ENCODE measurements around the gene EIF4G3. TPM values are rescaled to one million over a fixed set of nuclear protein-coding genes. Genes with fewer than 3 reads are reported as not detected.

Gene EIF4G3
- polyA plus RNA-seq, 1 donor (not counting 4 experiments of a cell fraction or from before 2014, with no cell fraction given): 44.6 TPM

DNA sequence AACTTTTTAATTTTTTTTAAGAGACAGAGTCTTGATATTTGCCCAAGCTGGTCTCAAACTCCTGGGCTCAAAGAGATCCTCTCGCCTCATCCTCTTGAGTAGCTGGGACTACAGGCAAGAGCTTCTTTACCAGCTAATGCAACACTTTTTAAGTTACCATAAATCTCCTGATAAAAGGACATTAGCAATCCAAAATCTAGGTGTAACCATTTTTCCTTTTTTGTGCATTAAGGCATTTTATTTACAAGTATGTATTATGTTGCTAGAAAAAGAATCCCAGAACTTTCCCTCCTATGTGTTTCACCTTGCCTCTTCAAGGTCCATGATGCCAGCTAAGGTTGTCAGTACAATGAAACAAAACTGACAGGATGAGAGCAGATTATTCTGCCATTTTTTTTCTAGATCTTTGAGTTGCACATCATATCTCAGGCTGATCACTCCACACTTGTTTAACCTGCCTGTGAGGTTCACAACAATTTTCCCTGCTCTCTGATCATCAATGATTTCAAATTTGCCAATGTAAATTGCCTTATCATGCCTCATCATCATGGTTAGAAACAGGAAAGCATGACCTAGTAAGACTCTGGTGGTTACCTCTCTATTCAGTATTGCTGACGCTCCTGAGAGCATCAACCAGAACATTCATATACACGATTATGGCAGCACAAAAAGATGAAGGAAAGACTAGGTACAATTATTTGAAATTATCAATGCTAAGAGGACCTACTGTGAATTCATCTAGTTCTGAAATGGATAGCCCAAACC is 173.2 kb downstream of the EIF4G3 start:
- no peak overlapping the region for H3K4me3 ChIP-seq (ENCODE audit: control insufficient read depth in 2 of 3, extremely low read depth in 1 of 3, insufficient read depth in 2 of 3, low read depth in 1 of 3, low read length in 3 of 3)
- H3K9ac ChIP-seq (ENCODE audit: control insufficient read depth, extremely low read depth, insufficient read depth, low read length): no peak overlapping the region
- peaks cover 4% of the 10 kb centered on the region for H3K79me2 ChIP-seq (ENCODE audit: control insufficient read depth, insufficient read depth, low read length)
- H2AFZ ChIP-seq (ENCODE audit: control insufficient read depth, low read length): no peak overlapping the region
- no peak for FAIRE-seq
- no peaks in the 10 kb centered on the region for H3K9me1 ChIP-seq (ENCODE audit: control insufficient read depth, extremely low read depth, insufficient read depth, low read length)
- H4K20me1 ChIP-seq (ENCODE audit: control insufficient read depth, extremely low read depth, insufficient read depth, low read length): no peaks in the 10 kb centered on the region
- DNase-seq (ENCODE audit: low read depth, low spot score): no peak
- no peak overlapping the region for H3K4me2 ChIP-seq (ENCODE audit: control insufficient read depth, extremely low read depth, insufficient read depth, low read depth, low read length)
- H3K27ac ChIP-seq (ENCODE audit: control insufficient read depth, insufficient read depth, low read length): no peak overlapping the region
- peaks cover 0 to 1% of the 10 kb centered on the region in 2 experiments for H3K36me3 ChIP-seq (ENCODE audit: control insufficient read depth in 2 of 2, extremely low read depth in 1 of 2, insufficient read depth in 2 of 2, low read length in 2 of 2)
- no peaks in the 10 kb centered on the region for H3K9me3 ChIP-seq (ENCODE audit: control insufficient read depth, low read depth, low read length)
- no peaks in the 10 kb centered on the region for H3K27me3 ChIP-seq (ENCODE audit: control insufficient read depth, extremely low read depth, insufficient read depth, low read length)
- no peaks in the 10 kb centered on the region for H3K4me1 ChIP-seq (ENCODE audit: control insufficient read depth, extremely low read depth, insufficient read depth, low read length)
- TF ChIP-seq EZH2 (IDR thresholded peaks at IDR 0.05; ENCODE audit: low read length): no peak
- TF ChIP-seq, protein P1, sequence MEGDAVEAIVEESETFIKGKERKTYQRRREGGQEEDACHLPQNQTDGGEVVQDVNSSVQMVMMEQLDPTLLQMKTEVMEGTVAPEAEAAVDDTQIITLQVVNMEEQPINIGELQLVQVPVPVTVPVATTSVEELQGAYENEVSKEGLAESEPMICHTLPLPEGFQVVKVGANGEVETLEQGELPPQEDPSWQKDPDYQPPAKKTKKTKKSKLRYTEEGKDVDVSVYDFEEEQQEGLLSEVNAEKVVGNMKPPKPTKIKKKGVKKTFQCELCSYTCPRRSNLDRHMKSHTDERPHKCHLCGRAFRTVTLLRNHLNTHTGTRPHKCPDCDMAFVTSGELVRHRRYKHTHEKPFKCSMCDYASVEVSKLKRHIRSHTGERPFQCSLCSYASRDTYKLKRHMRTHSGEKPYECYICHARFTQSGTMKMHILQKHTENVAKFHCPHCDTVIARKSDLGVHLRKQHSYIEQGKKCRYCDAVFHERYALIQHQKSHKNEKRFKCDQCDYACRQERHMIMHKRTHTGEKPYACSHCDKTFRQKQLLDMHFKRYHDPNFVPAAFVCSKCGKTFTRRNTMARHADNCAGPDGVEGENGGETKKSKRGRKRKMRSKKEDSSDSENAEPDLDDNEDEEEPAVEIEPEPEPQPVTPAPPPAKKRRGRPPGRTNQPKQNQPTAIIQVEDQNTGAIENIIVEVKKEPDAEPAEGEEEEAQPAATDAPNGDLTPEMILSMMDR (optimal IDR thresholded peaks at IDR 0.05 in 1 of 3, IDR thresholded peaks at IDR 0.05 in 1 of 3, conservative IDR thresholded peaks at IDR 0.05 in 1 of 3; ENCODE audit: extremely low read depth in 1 of 3, insufficient read depth in 2 of 3, low read length in 3 of 3): no peak
- dilution Hi-C loops (cut with MboI; ENCODE audit: extremely low pct_ligation_motif_present, low sequenced_read_pairs): no loop called here

GRCh38 chr1:21001042-21001441 is 175.7 kb downstream of the EIF4G3 start:
- Histone ChIP-seq H3K27me3 (ENCODE audit: control insufficient read depth, extremely low read depth, insufficient read depth, low read length) (no peaks in the 10 kb centered on the region), H4K20me1 (ENCODE audit: control insufficient read depth, extremely low read depth, insufficient read depth, low read length) (no peaks in the 10 kb centered on the region), H2AFZ (ENCODE audit: control insufficient read depth, low read length) (no peak overlapping the region), H3K9ac (ENCODE audit: control insufficient read depth, extremely low read depth, insufficient read depth, low read length) (no peak overlapping the region), H3K36me3 (ENCODE audit: control insufficient read depth in 2 of 2, extremely low read depth in 1 of 2, insufficient read depth in 2 of 2, low read length in 2 of 2) (peaks cover 0 to 1% of the 10 kb centered on the region in 2 experiments), H3K4me3 (ENCODE audit: control insufficient read depth in 2 of 3, extremely low read depth in 1 of 3, insufficient read depth in 2 of 3, low read depth in 1 of 3, low read length in 3 of 3) (no peak overlapping the region), H3K9me3 (ENCODE audit: control insufficient read depth, low read depth, low read length) (no peaks in the 10 kb centered on the region), H3K4me1 (ENCODE audit: control insufficient read depth, extremely low read depth, insufficient read depth, low read length) (no peaks in the 10 kb centered on the region), H3K27ac (ENCODE audit: control insufficient read depth, insufficient read depth, low read length) (no peak overlapping the region), H3K4me2 (ENCODE audit: control insufficient read depth, extremely low read depth, insufficient read depth, low read depth, low read length) (no peak overlapping the region), H3K9me1 (ENCODE audit: control insufficient read depth, extremely low read depth, insufficient read depth, low read length) (no peaks in the 10 kb centered on the region), H3K79me2 (ENCODE audit: control insufficient read depth, insufficient read depth, low read length) (peaks cover 3% of the 10 kb centered on the region)
- no peak for FAIRE-seq
- dilution Hi-C loops (cut with MboI; ENCODE audit: extremely low pct_ligation_motif_present, low sequenced_read_pairs): no loop called here
- DNase-seq (ENCODE audit: low read depth, low spot score): no peak
- TF ChIP-seq, protein P1 (optimal IDR thresholded peaks at IDR 0.05 in 1 of 3, IDR thresholded peaks at IDR 0.05 in 1 of 3, conservative IDR thresholded peaks at IDR 0.05 in 1 of 3; ENCODE audit: extremely low read depth in 1 of 3, insufficient read depth in 2 of 3, low read length in 3 of 3): no peak
- TF ChIP-seq EZH2 (IDR thresholded peaks at IDR 0.05; ENCODE audit: low read length): no peak
